Endodermal cell (in vitro differentiated cells): Measurements from ENCODE around the gene TTC38. TPM values are rescaled to one million over a fixed set of nuclear protein-coding genes. Genes with fewer than 3 reads are reported as not detected.

Experiments used
- DNase-seq: peaks from one replicate; pipeline ENCODE4 v3.0.0-alpha.2; 2017
- H3K27ac ChIP-seq: 2 replicates; pipeline ENCODE4 v1.5.1; 2013; ENCODE audit warnings: mild to moderate bottlenecking, low read depth, low read length, moderate library complexity
- H3K27me3 ChIP-seq: 2 replicates; pipeline ENCODE4 v1.6.1; 2013; ENCODE audit warnings: mild to moderate bottlenecking, low read length, moderate library complexity; ENCODE audit not compliant: insufficient read depth, control insufficient read depth, poor library complexity, severe bottlenecking
- H3K36me3 ChIP-seq: 2 replicates; pipeline ENCODE4 v1.7.0; 2013; ENCODE audit warnings: mild to moderate bottlenecking, low read length, moderate library complexity; ENCODE audit not compliant: control insufficient read depth, insufficient read depth
- H3K4me1 ChIP-seq: one replicate; pipeline ENCODE4 v1.7.0; 2013; ENCODE audit warnings: low read length; ENCODE audit not compliant: control insufficient read depth, insufficient read depth
- H3K4me3 ChIP-seq: 2 replicates; pipeline ENCODE4 v1.5.1; 2013; ENCODE audit warnings: mild to moderate bottlenecking, low read length, moderate library complexity
- H3K9ac ChIP-seq: 2 replicates; pipeline ENCODE4 v1.6.1; 2013; ENCODE audit warnings: mild to moderate bottlenecking, low read length, moderate library complexity; ENCODE audit not compliant: poor library complexity, severe bottlenecking; ENCODE audit errors: extremely low read depth
- H3K9me3 ChIP-seq: 2 replicates; pipeline ENCODE4 v1.6.1; 2013; ENCODE audit warnings: mild to moderate bottlenecking, low read length, moderate library complexity; ENCODE audit not compliant: control insufficient read depth
- H3K27ac Mint-ChIP-seq: 2 replicates; pipeline ENCODE4 v1.8.0; 2020; ENCODE audit warnings: mixed read lengths
- H3K27me3 Mint-ChIP-seq: 2 replicates; pipeline ENCODE4 v1.8.0; 2021; ENCODE audit warnings: mild to moderate bottlenecking, mixed read lengths; ENCODE audit not compliant: insufficient read depth
- H3K36me3 Mint-ChIP-seq: 2 replicates; pipeline ENCODE4 v1.8.0; 2020; ENCODE audit warnings: low read depth, mixed read lengths
- H3K4me1 Mint-ChIP-seq: 2 replicates; pipeline ENCODE4 v1.8.0; 2020; ENCODE audit warnings: mixed read lengths
- H3K4me3 Mint-ChIP-seq: 2 replicates; pipeline ENCODE4 v1.8.0; 2020; ENCODE audit warnings: mild to moderate bottlenecking, moderate library complexity, mixed read lengths
- H3K9me3 Mint-ChIP-seq: 2 replicates; pipeline ENCODE4 v1.8.0; 2020; ENCODE audit warnings: mild to moderate bottlenecking, mixed read lengths
- CTCF ChIP-seq: fragments of 200-600 bp; sonication (generic); conservative IDR thresholded peaks from 2 replicates; pipeline ENCODE4 v1.5.0; 2021; ENCODE audit warnings: antibody characterized with exemption, mild to moderate bottlenecking
- WGBS, 2 experiments: methylation state at CpG; one replicate each; pipeline versions ENCODE4 v1.1.5 to v1.1.7; 2013; ENCODE audit warnings: missing lambda C conversion rate in 2 of 2, mixed read lengths in 1 of 2; ENCODE audit not compliant: insufficient coverage in 1 of 2, insufficient read length in 1 of 2; 5-methylcytosine and 5-hydroxymethylcytosine counted together
- total RNA-seq, 2 donors: library from RNA; stranded (reverse); fragmentation: NEBNext Ultra II Directional in 1 of 2; extraction: Animal tissue kit (Norgen Biotek cat#: 25700) in 1 of 2; gene quantifications; 2 replicates in 1 of 2; 3 replicates in 1 of 2; pipeline ENCODE4 v1.2.1, GENCODE V29; 2021

The TTC38 gene
- total RNA-seq, 2 donors from 2014 or later, result 35.9 to 47.1 TPM

- H3K4me1 ChIP-seq, result no peaks in the 10 kb centered on the region
- Mint-ChIP-seq H3K27me3 (no peaks in the 10 kb centered on the region), H3K4me1 (no peaks in the 10 kb centered on the region), H3K4me3 (no peak overlapping the region), H3K36me3 (peaks cover 29% of the 10 kb centered on the region), H3K27ac (no peak overlapping the region), H3K9me3 (no peaks in the 10 kb centered on the region)
- no peak overlapping the region for H3K27ac ChIP-seq
- H3K36me3 ChIP-seq, result no peaks in the 10 kb centered on the region
- no peak for DNase-seq
- H3K9ac ChIP-seq, result no peak overlapping the region
- H3K27me3 ChIP-seq, result no peaks in the 10 kb centered on the region
- H3K4me3 ChIP-seq, result no peak overlapping the region
- TF ChIP-seq CTCF, result no peak
- 91 to 94% methylated on average over 5 to 9 of the region's 9 CpGs for WGBS, 2 experiments
- H3K9me3 ChIP-seq, result no peaks in the 10 kb centered on the region
Observed at GRCh38 chr22:46233231-46233630, 34.6 kb upstream of the TTC38 start.

- H3K36me3 Mint-ChIP-seq, result peaks cover 37% of the 10 kb centered on the region
- H3K9me3 Mint-ChIP-seq, result no peaks in the 10 kb centered on the region
- H3K4me3 ChIP-seq, result no peak overlapping the region
- no peaks in the 10 kb centered on the region for H3K27me3 ChIP-seq
- H3K36me3 ChIP-seq, result no peaks in the 10 kb centered on the region
- no peaks in the 10 kb centered on the region for H3K27me3 Mint-ChIP-seq
- WGBS, 2 experiments, result 92 to 99% methylated on average over 11 to 12 of the region's 12 CpGs
- no peak overlapping the region for H3K4me3 Mint-ChIP-seq
- no peak overlapping the region for H3K27ac ChIP-seq
- DNase-seq, result no peak
- H3K27ac Mint-ChIP-seq, result no peak overlapping the region
- no peaks in the 10 kb centered on the region for H3K9me3 ChIP-seq
- H3K4me1 Mint-ChIP-seq, result no peaks in the 10 kb centered on the region
- no peak overlapping the region for H3K9ac ChIP-seq
- no peak for TF ChIP-seq CTCF
- no peaks in the 10 kb centered on the region for H3K4me1 ChIP-seq
Observed at GRCh38 chr22:46234969-46235368, 32.8 kb upstream of the TTC38 start.

GRCh38 chr22:46237453-46238124 lies 30.2 kb upstream of the TTC38 start:
- WGBS, 2 experiments, result 83 to 88% methylated on average over 10 to 12 of the region's 12 CpGs
- Mint-ChIP-seq H3K27me3 (no peaks in the 10 kb centered on the region), H3K4me3 (no peak overlapping the region), H3K36me3 (peaks cover 33% of the 10 kb centered on the region), H3K27ac (no peak overlapping the region), H3K9me3 (no peaks in the 10 kb centered on the region), H3K4me1 (no peaks in the 10 kb centered on the region)
- no peak for DNase-seq
- no peaks in the 10 kb centered on the region for H3K9me3 ChIP-seq
- no peak overlapping the region for H3K4me3 ChIP-seq
- H3K4me1 ChIP-seq, result no peaks in the 10 kb centered on the region
- TF ChIP-seq CTCF, result no peak
- H3K36me3 ChIP-seq, result no peaks in the 10 kb centered on the region
- H3K27me3 ChIP-seq, result no peaks in the 10 kb centered on the region
- H3K27ac ChIP-seq, result no peak overlapping the region
- no peak overlapping the region for H3K9ac ChIP-seq
